ENCODE data around the gene ATP6AP1.

The ATP6AP1 gene

DNA sequence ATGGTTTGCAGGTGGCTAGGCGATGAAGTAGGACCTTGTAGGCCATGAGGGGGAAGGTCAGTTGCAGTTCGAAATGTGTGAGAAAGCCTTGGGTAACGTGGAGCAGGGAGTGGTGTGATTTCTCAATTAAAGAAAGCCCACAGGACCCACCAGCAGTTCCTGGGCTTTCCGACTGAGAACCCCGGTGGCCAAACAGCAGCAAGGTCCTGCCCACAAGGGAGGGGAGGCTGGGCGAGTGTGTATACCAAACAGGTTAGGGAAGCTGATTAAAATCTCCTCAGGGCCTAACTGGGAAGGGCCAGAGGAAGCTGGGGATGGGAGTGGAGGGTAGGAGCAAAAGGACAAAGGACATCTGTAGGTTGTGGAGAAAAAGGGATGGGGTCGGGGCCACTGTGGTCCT is 2.4 kb downstream of the ATP6AP1 start:
- DNase-seq: no peak

DNA sequence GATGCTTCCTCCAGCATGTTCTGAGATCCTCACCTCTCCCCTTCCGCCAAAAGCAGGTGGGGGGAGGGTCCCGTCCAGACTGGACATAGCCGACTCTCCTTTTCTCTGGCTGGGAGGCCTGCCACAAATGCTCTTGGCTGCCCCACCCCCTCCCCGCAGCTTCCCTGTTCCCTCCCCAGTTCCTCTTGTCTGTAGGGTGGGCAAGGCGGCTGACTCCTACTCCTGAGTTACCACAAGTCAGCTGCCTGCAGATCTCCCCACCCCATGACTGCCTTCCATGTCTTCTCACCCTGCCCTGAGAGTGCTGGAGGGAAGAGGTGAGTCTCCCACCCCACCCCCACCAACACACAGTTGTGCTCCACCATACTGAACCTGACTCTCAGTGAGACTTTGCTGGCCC is 2.9 kb downstream of the ATP6AP1 start:
- DNase-seq: no peak

DNA sequence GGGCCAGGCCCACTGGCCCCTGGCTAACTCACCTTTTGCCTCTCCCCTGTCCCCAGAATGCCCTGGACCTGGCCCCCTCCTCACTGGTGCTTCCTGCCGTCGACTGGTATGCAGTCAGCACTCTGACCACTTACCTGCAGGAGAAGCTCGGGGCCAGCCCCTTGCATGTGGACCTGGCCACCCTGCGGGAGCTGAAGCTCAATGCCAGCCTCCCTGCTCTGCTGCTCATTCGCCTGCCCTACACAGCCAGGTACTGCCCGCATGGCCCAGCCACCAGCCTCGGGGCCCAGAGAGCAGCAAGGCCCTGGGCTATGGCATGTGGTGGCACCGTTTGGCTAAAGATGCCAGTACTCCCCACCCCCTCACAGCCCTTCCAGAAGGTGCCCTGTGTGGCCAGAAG is 3.7 kb downstream of the ATP6AP1 start:
- no peak for DNase-seq

DNA sequence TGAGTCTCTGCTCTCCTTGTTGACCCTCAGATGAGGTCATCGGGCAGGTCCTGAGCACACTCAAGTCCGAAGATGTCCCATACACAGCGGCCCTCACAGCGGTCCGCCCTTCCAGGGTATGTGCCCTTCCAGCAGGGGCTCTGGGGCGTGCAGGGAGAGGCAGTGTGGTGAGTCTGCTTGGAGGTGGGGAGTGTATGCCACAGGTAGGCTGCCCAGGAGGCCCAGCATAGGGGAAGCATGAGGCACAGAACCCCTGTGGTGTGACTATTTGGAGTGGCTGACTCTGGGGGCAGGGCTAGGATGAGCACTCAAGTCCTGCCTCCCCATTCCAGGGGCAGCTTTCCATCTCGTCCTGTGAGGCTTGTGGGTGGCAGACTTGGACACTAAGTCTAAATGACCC is 5.1 kb downstream of the ATP6AP1 start:
- DNase-seq: no peak

DNA sequence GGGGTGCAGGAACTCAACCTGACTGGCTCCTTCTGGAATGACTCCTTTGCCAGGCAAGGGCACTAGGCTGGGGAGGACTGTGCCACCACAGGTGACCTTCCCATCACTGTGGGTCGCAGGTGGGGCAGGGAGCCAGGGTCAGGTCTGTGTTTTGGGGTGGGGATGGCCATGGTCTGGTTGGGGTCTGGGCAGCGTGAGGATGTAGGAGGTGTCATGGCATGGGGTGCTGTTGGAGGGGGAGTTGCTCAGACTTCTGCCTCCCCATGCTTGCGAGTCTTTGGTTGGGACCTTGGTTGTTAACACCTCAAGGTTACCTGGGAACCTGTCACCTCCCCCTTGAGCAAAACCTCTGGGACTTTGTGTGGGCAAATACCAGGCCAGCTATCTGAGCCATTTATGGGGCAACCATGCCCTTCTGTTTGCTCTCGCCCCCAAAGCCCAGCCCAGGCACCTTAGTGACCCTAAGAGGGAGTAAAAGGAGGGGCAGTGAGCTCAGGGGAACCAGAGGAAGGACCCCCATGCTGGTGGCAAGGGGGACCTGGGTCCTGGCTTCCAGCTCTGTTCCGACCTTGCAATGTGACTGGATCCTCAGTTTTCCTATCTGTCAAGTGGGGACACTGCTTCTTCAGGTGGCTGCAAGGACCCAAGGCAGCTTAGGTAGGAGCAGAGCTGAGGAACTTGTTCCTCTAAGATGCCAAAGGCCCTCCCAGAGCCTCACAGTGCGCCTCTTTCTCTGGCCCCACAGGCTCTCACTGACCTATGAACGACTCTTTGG is 6.1 kb downstream of the ATP6AP1 start:
- no peak for DNase-seq

DNA sequence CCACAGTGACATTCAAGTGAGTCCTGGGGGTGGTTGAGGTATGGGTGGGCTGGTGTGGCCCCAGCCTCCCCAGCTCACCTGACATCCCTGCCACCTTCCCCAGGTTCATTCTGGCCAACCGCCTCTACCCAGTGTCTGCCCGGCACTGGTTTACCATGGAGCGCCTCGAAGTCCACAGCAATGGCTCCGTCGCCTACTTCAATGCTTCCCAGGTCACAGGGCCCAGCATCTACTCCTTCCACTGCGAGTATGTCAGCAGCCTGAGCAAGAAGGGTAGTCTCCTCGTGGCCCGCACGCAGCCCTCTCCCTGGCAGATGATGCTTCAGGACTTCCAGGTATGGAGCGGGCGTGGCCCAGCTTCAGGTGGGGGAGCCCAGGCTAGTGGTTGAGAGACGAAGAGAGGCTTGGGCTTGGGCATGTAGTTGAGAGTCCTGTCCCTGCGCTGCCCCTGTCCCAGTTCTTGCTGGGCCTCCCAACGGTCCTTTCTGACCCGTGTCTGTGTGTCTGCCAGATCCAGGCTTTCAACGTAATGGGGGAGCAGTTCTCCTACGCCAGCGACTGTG is 6.8 kb downstream of the ATP6AP1 start:
- no peak for DNase-seq

DNA sequence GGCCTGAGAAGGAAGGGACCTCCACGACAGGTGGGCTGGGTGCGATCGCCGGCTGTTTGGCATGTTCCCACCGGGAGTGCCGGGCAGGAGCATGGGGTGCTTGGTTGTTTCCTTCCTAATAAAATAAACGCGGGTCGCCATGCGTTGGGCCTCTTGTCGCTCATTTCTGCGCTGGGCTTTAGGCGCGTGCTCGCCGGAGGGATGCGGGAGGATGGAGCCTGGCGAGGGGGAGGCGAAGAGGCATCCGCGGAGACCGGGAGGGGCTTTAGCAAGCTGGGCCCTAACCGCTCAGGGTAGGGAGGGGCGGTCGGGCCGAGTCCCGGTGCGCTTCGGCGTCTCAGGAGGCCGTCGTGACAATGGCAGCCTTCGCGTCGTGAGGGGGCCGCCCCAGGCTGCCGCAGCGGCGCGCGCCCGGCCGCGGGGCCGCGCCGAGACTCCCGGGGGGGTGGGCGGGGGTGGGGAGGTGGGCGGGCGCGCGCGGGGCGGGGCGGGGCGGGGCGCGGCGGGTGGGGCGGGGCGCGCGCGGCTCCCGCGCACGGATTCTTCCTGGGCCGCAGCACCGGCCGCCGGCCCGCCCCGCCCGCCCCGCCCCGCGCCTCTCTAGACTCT is 8.0 kb downstream of the ATP6AP1 start:
- DNase-seq: peak; percentile 74

DNA sequence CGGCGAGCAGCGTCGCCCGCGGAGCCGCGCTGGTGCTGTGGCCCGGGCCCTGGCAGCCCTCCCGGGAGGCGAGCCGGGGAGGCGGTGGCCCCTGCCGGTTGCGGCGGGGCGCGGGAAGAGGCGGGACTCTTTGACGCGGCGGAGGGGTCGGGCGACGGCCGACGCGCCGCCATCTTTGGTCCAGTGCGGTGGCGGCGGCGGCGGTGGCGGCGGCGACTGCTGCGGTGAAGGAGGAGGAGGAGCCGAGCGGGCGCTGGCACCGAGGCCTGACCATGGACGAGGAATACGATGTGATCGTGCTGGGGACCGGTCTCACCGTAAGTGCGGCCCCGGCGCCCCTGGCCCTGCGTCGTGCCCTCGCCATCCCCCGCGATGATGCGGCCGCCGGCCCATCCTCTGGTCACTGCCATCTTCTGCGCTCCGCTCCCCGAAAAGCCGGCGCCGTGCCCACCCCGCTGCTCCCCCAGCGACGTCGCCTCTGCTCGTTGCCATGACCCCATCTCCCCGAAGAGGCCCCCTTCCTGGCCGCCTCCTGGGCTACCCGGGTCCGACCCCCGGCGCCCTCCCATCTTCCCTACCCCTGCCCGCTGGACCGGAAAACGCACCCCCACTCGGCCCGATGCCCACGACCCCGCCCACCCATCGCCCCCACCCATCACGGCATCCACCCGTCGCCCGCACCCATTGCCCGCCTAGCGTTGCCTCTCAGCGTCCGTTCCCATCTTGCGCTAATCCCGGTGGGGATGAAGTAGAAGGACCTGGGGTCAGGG is 8.7 kb downstream of the ATP6AP1 start, which contains the start of gene GDI1:
GDI1 (plus strand) TSS at position 172 of the 770 bp plus-strand sequence; CDS start at position 273, 101 bp downstream.
- DNase-seq: peak; percentile 69

DNA sequence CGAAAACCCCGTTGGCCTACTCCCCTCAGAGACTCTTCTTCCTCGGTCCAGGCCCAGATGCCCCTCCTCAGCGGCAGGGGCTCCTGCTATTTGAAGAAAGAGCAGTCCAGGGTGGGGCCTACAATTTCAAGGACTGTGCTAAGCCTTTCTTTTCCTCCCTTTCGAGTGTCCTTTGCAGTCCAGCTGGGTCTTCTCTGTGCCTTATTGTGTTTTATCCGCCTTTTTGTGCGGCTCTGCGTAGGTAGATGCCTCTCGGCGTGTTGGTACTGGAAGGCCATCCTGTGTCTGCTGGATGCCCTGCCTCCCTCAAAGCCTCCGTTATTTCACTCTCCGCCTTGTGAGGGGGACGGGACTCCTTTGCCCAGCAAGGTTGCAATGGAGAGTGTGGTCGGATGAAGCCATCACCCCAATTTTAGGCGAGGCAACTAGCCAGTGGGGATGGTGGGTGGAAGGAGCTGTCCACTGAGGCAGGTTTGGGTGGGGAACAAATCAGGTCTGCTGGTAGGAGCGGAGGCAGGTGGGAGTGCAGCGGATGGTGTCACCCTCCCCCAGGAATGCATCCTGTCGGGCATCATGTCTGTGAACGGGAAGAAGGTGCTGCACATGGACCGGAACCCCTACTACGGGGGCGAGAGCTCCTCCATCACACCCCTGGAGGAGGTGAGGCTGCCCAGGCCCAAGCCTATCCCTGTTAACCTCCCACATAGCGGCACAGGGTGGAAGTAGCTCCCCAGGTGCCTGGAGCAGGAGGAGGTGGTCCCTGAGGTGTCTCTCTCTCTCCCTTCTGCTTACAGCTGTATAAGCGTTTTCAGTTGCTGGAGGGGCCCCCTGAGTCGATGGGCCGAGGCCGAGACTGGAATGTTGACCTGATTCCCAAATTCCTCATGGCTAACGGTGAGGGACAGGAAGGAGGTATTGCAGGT is 9.8 kb downstream of the ATP6AP1 start:
- DNase-seq: no peak

DNA sequence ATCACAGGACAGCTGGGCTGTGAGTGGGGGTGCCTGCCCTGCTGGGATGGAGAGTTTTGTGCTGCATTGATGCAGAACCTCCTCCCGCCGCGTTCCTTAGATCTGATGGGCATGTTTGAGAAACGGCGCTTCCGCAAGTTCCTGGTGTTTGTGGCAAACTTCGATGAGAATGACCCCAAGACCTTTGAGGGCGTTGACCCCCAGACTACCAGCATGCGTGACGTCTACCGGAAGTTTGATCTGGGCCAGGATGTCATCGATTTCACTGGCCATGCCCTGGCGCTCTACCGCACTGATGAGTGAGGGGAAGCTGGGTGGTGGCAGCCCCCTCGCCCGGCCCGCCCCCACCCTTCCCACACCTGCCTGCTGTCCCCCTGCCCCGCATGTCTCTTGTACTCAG is 11.4 kb downstream of the ATP6AP1 start:
- no peak for DNase-seq

DNA sequence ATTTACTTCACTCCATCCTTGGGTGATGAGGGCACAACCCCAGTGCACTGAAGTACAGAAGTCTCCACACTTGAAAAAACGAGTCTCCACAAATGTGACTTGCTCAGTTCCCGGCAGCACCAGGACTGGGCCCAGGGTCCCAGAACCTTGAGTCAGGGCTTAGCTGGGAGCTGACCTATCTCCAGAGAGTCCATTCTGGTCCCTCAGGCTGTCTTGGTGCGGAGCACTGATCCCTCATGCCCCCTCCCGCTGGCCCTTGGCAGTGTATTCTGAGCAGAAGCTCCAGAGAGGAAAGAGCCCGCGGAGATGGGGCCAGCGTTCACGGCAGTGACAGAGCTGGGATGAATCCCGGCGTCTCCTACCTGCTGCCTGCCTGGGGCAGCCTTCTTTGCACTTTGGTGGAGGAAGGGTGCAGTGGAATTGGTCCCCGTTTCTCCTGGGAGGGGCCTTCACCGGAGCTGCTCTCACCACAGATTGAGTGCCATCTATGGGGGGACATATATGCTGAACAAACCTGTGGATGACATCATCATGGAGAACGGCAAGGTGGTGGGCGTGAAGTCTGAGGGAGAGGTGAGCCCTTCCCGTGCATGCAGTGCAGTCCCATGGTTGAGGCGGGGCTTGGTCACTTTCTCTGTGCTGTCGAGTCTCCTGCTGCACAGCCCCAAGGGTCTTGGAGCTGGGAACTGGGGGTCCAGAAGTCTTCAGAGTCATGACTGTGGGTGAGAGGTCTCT is 12.3 kb downstream of the ATP6AP1 start:
- no peak for DNase-seq

DNA sequence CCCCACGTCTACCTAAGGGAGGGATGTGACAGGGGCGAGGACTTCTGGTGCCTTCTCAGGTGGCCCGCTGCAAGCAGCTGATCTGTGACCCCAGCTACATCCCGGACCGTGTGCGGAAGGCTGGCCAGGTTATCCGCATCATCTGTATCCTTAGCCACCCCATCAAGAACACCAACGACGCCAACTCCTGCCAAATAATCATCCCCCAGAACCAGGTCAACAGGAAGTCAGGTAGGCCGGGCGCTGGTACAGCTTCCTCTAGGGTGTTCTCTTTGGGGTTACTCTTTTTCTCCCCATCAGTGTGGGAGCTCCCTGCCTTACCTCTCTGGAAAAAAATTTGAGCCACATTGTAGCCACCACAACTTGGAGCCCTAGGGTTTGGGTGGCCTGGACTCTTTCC is 13.1 kb downstream of the ATP6AP1 start:
- peak; percentile 37 for DNase-seq

DNA sequence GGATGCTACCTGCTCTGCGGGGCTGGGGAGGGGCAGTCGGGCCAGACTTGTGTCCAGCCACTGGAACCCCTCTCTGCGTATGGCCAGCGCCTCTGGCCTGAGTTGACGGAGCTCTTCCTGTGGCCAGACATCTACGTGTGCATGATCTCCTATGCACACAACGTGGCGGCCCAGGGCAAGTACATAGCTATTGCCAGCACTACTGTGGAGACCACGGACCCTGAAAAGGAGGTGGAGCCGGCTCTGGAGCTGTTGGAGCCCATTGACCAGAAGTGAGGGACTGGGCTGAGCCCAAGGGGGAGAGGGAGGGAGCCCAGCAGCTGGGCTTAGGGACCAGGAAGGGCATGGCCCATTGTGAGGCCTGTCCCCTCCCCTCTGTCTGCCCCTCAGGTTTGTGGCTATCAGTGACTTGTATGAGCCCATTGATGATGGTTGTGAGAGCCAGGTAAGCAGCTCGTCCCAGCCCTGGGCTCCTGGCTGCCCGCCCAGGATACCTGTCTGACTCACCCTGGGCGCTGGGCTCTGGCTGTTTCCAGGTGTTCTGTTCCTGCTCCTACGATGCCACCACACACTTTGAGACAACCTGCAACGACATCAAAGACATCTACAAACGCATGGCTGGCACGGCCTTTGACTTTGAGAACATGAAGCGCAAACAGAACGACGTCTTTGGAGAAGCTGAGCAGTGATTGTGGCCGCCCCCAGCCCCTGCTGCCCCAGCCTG is 13.7 kb downstream of the ATP6AP1 start:
- DNase-seq: no peak

DNA sequence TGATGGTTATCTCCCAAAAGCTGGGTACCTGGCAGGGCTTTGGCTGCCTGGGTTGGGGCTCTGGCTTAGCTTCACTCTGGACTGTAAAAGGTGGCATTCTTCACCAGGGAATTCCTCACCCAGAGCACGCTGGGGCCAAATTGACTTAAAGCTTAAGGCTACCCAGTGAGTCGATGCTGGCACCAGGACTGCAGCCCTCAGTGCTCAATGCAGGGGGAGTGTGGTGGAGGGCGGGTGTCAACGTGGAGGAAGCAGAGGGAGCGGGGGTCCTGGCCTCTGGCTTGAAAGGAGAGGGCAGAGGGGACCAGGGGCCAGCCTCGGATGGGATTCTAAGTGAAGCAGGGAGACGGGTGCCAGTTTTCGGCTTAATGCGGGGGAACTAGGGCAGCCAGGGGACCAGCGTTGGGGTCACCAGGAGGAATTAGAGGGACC is 15.0 kb downstream of the ATP6AP1 start:
- no peak for DNase-seq

DNA sequence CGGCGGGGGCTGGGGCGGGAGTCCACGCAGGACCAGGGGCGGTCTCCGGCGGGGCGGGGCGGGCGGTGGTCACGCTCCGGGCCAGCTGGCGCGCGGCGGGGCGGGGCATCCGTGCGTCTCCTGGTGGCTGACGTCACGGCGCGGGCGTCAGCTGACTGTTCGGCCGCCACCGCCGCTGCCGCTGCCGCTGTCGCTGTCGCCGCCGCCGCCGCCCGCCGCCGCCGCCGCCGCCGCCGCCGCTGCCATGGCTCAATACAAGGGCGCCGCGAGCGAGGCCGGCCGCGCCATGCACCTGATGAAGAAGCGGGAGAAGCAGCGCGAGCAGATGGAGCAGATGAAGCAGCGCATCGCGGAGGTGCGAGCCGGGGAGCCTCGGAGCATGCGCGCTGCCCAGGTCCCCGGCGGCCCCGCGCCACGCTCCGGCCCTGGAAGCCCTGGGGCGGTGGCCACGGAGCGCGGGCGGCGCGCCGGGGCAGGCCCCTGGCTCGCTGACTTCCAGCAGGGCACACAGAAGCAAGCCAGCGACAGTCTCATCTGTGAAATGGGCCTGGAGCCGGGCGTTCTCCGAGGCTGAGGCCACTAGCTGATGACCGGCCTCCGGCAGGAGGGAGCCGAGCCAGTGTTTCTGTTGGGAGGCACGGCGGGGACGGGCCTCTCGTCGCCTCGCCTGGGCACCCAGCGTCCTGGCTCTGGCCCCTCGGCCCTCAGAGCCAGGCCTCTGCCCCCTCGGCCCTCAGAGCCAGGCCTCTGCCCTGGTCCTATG is 15.7 kb downstream of the ATP6AP1 start, which contains the start of gene FAM50A:
FAM50A (plus strand) TSS at position 150 of the 763 bp plus-strand sequence; CDS start at position 245, 95 bp downstream.
- peak; percentile 72 for DNase-seq

DNA sequence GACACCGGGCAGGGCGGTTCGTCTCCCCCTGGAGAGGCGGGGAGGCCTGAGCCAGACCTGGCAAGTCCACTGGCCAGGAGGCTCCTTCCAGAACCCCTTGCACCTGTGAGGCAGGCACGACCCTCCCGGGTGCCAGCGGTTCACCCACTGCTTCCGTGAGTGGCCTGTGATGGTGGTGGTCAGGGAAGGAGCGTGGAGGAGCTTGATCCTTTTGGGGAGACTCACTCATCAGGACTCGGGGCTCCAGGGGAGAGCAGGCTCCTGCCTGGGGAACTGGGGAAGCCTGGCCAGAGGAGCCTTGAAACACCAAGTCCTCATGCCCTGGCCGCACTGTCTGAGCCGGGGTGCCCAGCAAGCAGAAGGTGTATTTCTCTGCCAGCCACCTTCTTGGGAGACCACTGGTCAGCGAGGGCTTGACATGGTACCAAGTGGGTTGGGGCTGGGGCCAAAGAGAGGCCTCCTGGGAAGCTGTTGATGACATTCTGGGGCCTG is 16.3 kb downstream of the ATP6AP1 start:
- no peak for DNase-seq

DNA sequence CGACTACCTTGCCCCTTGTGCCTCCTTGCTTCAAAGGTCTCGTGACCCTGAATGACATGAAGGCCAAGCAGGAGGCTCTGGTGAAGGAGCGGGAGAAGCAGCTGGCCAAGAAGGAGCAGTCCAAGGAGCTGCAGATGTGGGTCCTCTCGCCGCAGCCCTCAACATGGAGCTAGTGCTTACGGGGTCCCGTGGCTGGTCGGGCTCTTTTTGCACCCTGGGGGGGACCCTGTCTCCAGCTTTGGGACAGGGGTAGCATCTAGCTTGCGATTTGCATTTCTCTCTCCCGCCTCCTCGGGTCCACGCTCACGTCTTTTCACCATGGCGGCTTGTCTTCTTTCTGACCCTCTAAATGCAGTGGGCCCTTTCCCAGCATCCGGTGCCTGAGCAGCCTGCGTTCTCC is 17.3 kb downstream of the ATP6AP1 start:
- DNase-seq: no peak

DNA sequence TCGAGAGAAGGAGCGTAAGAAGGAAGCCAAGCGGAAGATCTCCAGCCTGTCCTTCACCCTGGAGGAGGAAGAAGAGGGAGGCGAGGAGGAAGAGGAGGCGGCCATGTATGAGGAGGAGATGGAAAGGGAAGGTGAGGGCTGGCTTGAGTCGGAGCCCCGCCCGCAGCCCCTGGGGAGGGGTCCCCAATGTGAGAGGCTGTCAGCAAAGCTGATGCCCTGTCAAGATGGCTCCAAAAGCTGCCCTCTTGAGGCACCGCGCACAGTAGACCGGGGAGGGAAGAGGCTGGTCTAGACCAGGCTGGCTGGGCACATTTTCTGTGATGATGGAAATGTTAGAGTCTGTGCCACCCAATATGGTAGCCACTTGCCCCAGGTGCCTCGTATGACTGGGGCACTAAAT is 18.0 kb downstream of the ATP6AP1 start:
- DNase-seq: no peak

DNA sequence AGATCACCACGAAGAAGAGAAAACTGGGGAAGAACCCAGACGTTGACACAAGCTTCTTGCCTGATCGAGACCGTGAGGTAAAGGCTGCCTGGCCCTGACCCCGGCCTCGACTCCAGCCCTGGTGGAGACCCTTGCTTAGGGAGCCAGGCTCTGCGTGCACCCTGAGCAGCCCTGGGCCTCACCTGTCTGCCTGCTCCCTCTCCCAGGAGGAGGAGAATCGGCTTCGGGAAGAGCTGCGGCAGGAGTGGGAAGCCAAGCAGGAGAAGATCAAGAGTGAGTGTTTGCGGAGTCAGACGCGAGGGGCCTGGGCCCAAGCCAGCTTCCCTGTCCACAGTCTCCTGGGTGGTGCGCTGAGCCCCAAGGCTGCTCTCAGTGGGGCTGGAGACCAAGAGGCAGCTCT is 20.0 kb downstream of the ATP6AP1 start:
- DNase-seq: no peak

DNA sequence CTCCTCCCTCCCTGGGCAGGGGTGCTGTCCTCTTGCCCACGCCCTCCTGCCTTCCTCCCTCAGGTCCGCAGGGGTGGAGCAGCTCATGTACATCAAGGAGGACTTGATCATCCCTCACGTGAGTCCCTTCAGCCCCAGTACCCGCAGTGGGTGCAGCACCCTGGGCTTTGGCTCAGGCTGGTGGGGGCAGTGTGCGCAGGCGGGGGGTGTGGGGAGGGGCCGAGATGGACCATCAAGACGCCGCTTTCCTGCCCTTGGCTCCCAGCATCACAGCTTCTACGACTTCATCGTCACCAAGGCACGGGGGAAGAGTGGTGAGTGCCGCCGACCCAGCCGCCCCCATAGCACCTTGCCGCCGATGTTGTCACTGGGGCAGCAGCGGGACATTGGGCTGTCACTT is 21.1 kb downstream of the ATP6AP1 start:
- DNase-seq: no peak
